Hematopoietic multipotent progenitor cell treated with erythropoietin and hydrocortisone succinate and interleukin-3 and kit ligand, for 6 days (in vitro differentiated cells): Measurements from ENCODE around the gene TMEM69.
A peak's percentile ranks its signal among the peaks of the same experiment; 100 is the strongest.
"Not testable (repeated sequence)": the region's sequence is repeated elsewhere in the genome, so short reads cannot be mapped to it uniquely, and the experiment has no call there.

Experiments
- DNase-seq: peaks from one replicate; pipeline ENCODE4 v3.0.0-alpha.2; 2015

The TMEM69 gene

DNA sequence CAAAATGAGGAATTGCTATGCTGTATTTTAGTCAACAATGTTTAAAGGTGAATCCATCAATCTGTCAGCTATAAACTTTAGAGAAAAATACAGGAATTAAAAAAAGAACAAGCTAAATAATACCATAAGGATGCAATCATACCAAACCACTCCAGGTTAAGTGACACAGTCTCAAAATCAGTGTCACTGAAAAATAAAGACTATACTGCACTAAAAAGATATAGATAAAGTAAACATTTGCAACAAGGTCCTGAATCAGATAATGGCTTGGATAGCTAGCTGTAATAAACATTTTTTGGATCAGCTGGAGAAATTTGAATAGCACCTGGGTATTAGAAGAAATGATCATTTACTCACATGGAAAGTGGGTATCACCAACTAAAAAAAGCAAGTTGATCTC lies 9.5 kb upstream of the TMEM69 start:
- no peak for DNase-seq

GRCh38 chr1:45679123-45679522 lies 8.9 kb upstream of the TMEM69 start:
- no peak for DNase-seq

GRCh38 chr1:45682942-45683341 lies 5.0 kb upstream of the TMEM69 start:
- no peak for DNase-seq

DNA sequence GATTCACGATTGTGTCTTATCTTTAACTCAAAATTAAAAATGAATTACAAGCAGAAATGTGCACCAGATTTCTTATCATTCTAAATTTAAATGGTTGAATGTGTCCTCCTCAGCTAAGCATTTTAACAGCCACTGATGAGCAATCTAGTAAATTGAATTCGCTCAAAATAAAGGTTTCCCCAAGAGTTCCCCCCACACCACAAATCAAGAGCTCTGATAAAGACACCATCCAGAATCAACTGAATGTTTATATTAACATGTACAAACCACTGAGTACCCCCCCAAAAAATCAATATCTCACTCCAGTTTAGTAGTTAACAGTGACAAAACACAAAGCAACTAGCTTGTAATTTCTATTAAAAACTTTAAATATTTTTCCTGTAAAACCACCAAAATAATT lies 3.6 kb upstream of the TMEM69 start:
- no peak for DNase-seq

- peak; percentile 51 for DNase-seq
Observed at GRCh38 chr1:45685308-45686014, 2.5 kb upstream of the TMEM69 start.

DNA sequence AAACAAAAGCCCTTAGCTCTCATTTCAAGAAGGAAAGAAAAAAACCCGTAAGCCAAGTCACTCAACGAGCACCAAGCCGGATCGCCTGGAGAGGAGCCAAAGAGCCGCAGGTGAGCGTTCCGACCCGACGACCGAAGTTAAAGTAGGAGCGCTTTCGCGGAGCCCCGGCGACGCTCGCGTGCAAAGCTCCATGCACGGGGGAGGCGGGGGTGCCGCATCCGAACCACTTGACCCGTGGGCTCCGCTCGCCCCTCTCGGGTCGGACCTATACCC lies 2.0 kb upstream of the TMEM69 start:
- DNase-seq: peak; percentile 70

- DNase-seq: peak; percentile 99
Observed at GRCh38 chr1:45686288-45687013, 1.5 kb upstream of the TMEM69 start, which contains the start of gene GPBP1L1. Gene GPBP1L1, minus strand, starts transcription at chr1:45686533. Its CDS starts 27,446 bp downstream, at chr1:45659087.

- peak; percentile 99 for DNase-seq
Observed at GRCh38 chr1:45687014-45687753, 797 bp upstream of the TMEM69 start.

DNA sequence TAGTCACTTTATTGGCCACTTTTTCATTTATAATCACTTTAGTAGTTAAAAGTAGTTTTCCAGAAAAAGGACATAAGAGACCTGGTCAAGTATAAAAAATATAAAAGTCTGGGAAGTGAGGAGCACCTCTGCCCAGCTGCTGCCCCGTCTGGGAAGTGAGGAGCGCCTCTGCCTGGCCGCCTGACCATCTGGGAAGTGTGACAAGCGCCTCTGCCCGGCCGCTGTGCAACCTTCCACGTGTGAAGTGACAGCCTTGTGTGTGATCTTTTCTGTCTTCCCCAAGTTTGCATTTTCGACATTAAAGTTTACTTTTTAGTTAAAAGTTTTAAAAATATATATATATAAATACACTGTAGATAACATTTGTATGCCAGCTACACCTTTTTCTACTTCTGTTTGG lies 5.8 kb downstream of the TMEM69 start:
- DNase-seq: not testable (repeated sequence)

DNA sequence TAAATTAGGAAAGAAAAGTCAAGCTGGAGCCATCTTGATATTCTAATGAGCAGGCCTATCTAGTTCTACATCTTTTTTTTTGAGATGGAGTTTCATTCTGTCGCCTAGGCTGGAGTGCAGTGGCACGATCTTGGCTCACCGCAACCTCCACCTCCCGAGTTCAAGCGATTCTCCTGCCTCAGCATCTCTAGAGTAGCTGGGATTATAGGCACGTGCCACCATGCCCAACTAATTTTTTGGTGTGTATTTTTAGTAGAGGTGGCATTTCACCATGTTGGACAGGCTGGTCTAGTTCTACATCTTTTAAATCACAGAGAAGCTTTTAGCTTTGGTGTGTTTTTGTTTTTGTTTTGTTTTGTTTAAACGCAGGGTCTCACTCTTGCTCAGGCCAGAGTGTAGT lies 6.8 kb downstream of the TMEM69 start:
- DNase-seq: no peak

- DNase-seq: no peak
Observed at GRCh38 chr1:45704637-45705036, 16.7 kb downstream of the TMEM69 start.

DNA sequence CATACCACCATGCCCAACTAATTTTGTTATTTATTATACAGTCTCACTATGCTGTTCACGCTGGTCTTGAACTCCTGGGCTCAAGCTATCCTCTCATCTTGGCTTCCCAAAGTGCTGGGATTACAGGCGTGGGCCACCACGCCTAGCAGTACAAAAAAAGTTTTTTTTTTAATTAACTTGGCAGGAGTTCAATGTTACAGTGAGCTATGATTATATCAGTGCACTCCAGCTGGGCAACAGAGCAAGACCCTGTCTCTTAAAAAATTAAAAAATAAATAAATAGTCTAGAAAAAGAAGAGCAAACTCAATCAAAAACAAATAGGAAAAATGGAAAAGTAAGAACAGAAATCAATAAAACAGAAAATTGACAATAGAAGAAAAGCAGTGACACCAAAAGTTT lies 25.7 kb downstream of the TMEM69 start:
- peak; percentile 31 for DNase-seq

- no peak for DNase-seq
Observed at GRCh38 chr1:45716700-45717099, 28.7 kb downstream of the TMEM69 start.

GRCh38 chr1:45717386-45717785 lies 29.4 kb downstream of the TMEM69 start:
- not testable (repeated sequence) for DNase-seq

- no peak for DNase-seq
Observed at GRCh38 chr1:45718289-45718688, 30.3 kb downstream of the TMEM69 start.

GRCh38 chr1:45721207-45721606 lies 33.2 kb downstream of the TMEM69 start:
- DNase-seq: no peak

DNA sequence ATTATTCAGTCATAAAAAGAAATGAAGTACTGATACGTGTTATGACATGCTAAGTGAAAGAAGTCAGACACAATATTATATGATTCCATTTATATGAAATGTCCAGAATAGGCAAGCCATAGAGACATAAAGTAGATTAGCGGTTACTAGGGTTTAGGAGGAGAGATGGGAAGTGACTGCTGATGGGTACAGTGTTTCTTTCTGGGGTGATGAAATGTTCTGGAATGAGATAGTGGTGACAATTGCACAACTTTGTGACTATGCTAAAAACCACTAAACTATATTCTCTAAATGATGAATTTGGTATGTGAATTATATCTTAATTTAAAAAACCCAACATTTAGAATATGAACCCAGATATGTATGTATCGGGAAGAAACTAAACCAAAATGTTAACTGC lies 34.8 kb downstream of the TMEM69 start:
- peak; percentile 49 for DNase-seq

DNA sequence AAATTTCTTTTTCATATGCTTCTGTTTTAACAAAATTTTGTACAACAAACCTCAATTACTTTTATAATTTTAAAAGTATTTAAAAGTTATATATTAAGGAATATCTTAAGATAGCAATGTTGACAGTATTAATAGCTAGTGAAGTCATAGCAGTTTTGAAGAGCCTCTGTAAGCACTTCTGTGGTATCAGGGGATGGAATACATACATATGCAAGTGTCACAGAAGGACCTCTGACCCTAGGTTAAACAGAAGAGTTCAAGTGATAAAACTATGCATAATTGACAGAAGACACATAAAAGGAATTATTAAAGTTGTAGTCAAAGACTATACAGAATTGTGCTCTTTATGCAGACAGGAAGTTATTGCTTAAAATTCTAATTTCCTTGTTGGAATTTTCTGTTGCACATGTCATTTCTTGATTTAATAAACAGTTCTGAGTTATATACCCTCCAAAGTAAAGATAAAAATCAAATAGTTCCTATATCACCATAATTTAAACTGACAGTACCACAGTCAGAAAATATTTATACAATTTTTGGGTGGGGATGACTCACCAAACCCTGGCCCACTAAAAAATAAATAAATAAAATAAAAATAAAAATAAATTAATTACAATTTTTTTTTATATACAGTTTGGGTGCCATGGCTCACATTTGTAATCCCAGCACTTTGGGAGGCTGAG lies 35.4 kb downstream of the TMEM69 start:
- DNase-seq: no peak

DNA sequence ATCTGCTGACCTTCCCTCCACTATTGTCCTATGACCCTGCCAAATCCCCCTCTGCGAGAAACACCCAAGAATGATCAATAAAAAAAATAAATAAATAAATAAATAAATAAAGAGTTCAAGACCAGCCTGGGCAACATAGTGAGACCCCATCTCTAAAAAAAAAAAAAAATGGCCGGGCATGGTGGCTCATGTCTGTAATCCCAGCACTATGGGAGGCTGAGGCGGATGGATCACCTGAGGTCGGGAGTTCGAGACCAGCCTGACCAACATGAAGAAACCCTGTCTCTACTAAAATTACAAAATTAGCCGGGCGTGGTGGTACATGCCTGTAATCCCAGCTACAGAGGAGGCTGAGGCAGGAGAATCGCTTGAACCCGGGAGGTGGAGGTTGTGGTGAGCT lies 38.0 kb downstream of the TMEM69 start:
- DNase-seq: not testable (repeated sequence)

DNA sequence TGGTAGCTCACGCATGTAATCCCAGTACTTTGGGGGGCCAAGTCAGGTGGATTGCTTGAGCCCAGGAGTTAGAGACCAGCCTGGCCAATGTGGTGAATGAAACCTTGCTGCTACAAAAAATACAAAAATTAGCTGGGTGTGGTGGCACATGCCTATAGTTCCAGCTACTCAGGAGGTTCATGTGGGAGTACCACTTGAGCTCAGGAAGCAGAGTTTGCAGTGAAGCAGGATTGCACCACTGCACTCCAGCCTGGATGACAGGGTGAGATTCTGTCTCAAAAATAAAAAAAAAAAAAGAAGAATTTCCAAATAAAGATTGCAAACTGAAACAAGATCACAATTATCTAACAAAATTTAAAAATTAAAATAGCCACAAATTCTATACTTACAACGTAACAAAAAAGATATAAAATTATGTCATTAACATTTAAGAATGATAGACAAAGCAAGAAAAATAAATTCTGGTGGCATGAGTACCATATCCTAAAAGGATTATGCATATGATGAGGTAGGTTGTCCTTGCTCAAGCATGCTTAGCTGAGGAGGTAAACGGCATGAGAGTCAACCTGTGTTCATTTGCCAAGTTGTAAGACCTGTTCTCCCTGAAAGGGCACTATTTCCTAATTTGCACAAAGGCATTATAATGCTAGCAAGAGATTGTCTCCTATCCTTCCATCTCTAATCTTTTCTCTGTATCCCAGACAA lies 42.2 kb downstream of the TMEM69 start:
- DNase-seq: no peak

DNA sequence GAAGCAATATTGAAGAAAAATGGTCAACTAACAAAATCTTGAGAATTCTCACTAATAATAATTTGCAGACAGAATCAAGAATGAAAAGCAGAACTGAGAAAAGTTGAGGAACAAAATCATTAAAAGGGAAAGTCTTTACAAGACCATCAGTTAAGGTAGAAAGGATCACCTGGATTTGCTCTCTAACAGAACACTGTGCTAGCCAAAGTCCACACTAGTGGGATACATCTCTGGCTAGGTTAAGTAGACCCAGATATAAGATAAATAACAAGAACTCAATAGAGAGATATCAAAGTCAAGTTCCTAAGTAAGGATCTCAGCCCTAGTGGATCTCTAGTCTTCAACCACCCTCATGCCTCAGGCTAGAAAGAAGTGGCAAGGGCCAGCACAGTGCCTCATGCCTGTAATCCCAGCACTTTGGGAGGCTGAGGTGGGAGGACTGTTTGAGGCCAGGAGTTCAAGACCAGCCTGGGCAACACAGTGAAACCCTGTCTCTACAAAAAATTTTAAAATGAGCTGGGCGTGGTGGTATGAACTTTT lies 42.9 kb downstream of the TMEM69 start:
- DNase-seq: no peak

GRCh38 chr1:45739137-45739536 lies 51.2 kb downstream of the TMEM69 start:
- no peak for DNase-seq
